CD14-positive monocyte (primary cell): ENCODE results near the gene RALGAPB. TPM values are rescaled to one million over a fixed set of nuclear protein-coding genes. Genes with fewer than 3 reads are reported as not detected.

Experiments used
- DNase-seq, 3 donors: peaks; one replicate each; pipeline ENCODE4 v3.0.0-alpha.2; 2011 to 2022
- H2AFZ ChIP-seq: 2 replicates; pipeline ENCODE4 v1.6.0; 2012; ENCODE audit warnings: mild to moderate bottlenecking, low read depth, low read length, inconsistent platforms; ENCODE audit not compliant: insufficient read depth, poor library complexity, severe bottlenecking
- H3K27ac ChIP-seq, 2 donors: 1 replicate in 1 of 2; 2 replicates in 1 of 2; pipeline ENCODE4 v1.5.1; 2012 to 2013; ENCODE audit warnings: low read length in 2 of 2, control low read depth in 1 of 2, inconsistent platforms in 1 of 2, low read depth in 1 of 2, mild to moderate bottlenecking in 1 of 2
- H3K27me3 ChIP-seq, 2 donors: one replicate each; pipeline versions ENCODE4 v1.6.0 to v1.6.1; 2011 to 2013; ENCODE audit warnings: low read length in 2 of 2; ENCODE audit not compliant: control insufficient read depth in 2 of 2, insufficient read depth in 2 of 2
- H3K36me3 ChIP-seq, 2 donors: replicated peaks in 1 of 2; 1 replicate in 1 of 2; 2 replicates in 1 of 2; pipeline versions ENCODE4 v1.5.1 to v1.6.1; 2012 to 2013; ENCODE audit warnings: low read length in 2 of 2, control low read depth in 1 of 2, inconsistent platforms in 1 of 2, mild to moderate bottlenecking in 1 of 2; ENCODE audit not compliant: insufficient read depth in 2 of 2, control insufficient read depth in 1 of 2
- H3K4me1 ChIP-seq, 2 donors: 1 replicate in 1 of 2; 2 replicates in 1 of 2; pipeline versions ENCODE4 v1.5.1 to v1.6.1; 2012 to 2013; ENCODE audit warnings: low read length in 2 of 2, control low read depth in 1 of 2, inconsistent platforms in 1 of 2, mild to moderate bottlenecking in 1 of 2, moderate library complexity in 1 of 2; ENCODE audit not compliant: insufficient read depth in 2 of 2, control insufficient read depth in 1 of 2
- H3K4me2 ChIP-seq: replicated peaks from 2 replicates; pipeline ENCODE3; 2012; ENCODE audit warnings: low read length, moderate library complexity, mild to moderate bottlenecking; ENCODE audit not compliant: poor library complexity, severe bottlenecking; ENCODE audit errors: extremely low read depth
- H3K4me3 ChIP-seq, 3 experiments: fragments of 200-600 bp in 1 of 3; sonication (generic) in 1 of 3; replicated peaks in 1 of 3; 1 replicate in 2 of 3; 2 replicates in 1 of 3; pipeline ENCODE4 v1.5.1; 2011 to 2013; ENCODE audit warnings: low read length in 3 of 3, mild to moderate bottlenecking in 3 of 3, control low read depth in 2 of 3, low read depth in 2 of 3, inconsistent platforms in 1 of 3, moderate library complexity in 1 of 3
- H3K79me2 ChIP-seq: 2 replicates; pipeline ENCODE4 v1.6.0; 2012; ENCODE audit warnings: mild to moderate bottlenecking, control low read depth, inconsistent platforms, low read length, moderate library complexity; ENCODE audit not compliant: insufficient read depth
- H3K9ac ChIP-seq: 2 replicates; pipeline ENCODE4 v1.6.0; 2017; ENCODE audit warnings: low read length, mild to moderate bottlenecking; ENCODE audit not compliant: insufficient read depth, poor library complexity, severe bottlenecking
- H3K9me3 ChIP-seq, 2 donors: replicated peaks in 1 of 2; 1 replicate in 1 of 2; 2 replicates in 1 of 2; pipeline versions ENCODE4 v1.5.1 to v1.6.1; 2012 to 2013; ENCODE audit warnings: low read length in 2 of 2, control low read depth in 1 of 2; ENCODE audit not compliant: control insufficient read depth in 1 of 2, insufficient read depth in 1 of 2
- H4K20me1 ChIP-seq: 2 replicates; pipeline ENCODE4 v1.6.0; 2012; ENCODE audit warnings: mild to moderate bottlenecking, low read length, control low read depth, moderate library complexity; ENCODE audit not compliant: insufficient read depth
- H3K27ac Mint-ChIP-seq, 7 donors: one replicate each; pipeline ENCODE4 v1.8.0; 2020; ENCODE audit warnings: mild to moderate bottlenecking in 7 of 7, mixed read lengths in 7 of 7, moderate library complexity in 6 of 7, inconsistent platforms in 2 of 7
- H3K27me3 Mint-ChIP-seq, 3 donors: one replicate each; pipeline ENCODE4 v1.8.0; 2021 to 2022; ENCODE audit warnings: low read depth in 3 of 3, mild to moderate bottlenecking in 3 of 3, mixed read lengths in 3 of 3, moderate library complexity in 3 of 3, inconsistent platforms in 1 of 3
- H3K36me3 Mint-ChIP-seq, 2 donors: one replicate each; pipeline ENCODE4 v1.8.0; 2020; ENCODE audit warnings: mixed read lengths in 2 of 2, inconsistent platforms in 1 of 2, mild to moderate bottlenecking in 1 of 2
- H3K4me1 Mint-ChIP-seq: one replicate; pipeline ENCODE4 v1.8.0; 2020; ENCODE audit warnings: mild to moderate bottlenecking, mixed read lengths
- H3K4me3 Mint-ChIP-seq, 2 donors: one replicate each; pipeline ENCODE4 v1.8.0; 2020; ENCODE audit warnings: mild to moderate bottlenecking in 2 of 2, mixed read lengths in 2 of 2, moderate library complexity in 1 of 2
- H3K9me3 Mint-ChIP-seq, 7 donors: one replicate each; pipeline ENCODE4 v1.8.0; 2020 to 2022; ENCODE audit warnings: mixed read lengths in 7 of 7, mild to moderate bottlenecking in 6 of 7, moderate library complexity in 6 of 7, inconsistent platforms in 2 of 7
- WGBS: methylation state at CpG from one replicate; pipeline ENCODE4 v1.1.5; 2013; ENCODE audit warnings: missing lambda C conversion rate; ENCODE audit not compliant: insufficient coverage; 5-methylcytosine and 5-hydroxymethylcytosine counted together
- intact Hi-C, 2 donors: fragments of 100-400 bp; cut with micrococcal nuclease; formaldehyde crosslinking; loops; one replicate each; pipeline versions ENCODE4 v1.15.0 to v1.15.1; 2023
- polyA plus RNA-seq, 3 donors: library from polyadenylated mRNA; depleted of rRNA in 1 of 3; unstranded in 2 of 3; stranded (reverse) in 1 of 3; fragments of 300-500 nt in 2 of 3; fragments of >200 nt in 1 of 3; fragmentation: Illumina TruSeq in 2 of 3; gene quantifications; 1 replicate in 2 of 3; 2 replicates in 1 of 3; pipeline ENCODE4 v1.2.3, GENCODE V29; 2012 to 2021
- TF ChIP-seq, protein P1 (sequence below): fragments of 200-600 bp; IDR thresholded peaks from one replicate; pipeline ENCODE4 v1.8.0; 2022; ENCODE audit warnings: antibody characterized with exemption, mild to moderate bottlenecking

RALGAPB gene
- polyA plus RNA-seq, 3 donors: 4.7 to 15.5 (median 6.1) TPM

GRCh38 chr20:38564680-38565079 lies 92.0 kb downstream of the RALGAPB start:
- H3K9me3 ChIP-seq: no peaks in the 10 kb centered on the region
- Mint-ChIP-seq H3K27me3 (no peaks in the 10 kb centered on the region), H3K36me3 (peaks cover 82 to 87% of the 10 kb centered on the region in 2 donors), H3K9me3 (no peaks in the 10 kb centered on the region), H3K27ac (peak overlapping the region in 2 of 7 donors; percentile 16 to 26), H3K4me3 (no peak overlapping the region), H3K4me1 (peaks cover 2% of the 10 kb centered on the region)
- H3K36me3 ChIP-seq: peaks cover 88 to 100% of the 10 kb centered on the region in 2 donors
- intact Hi-C loops: no loop called here
- H3K4me1 ChIP-seq: no peaks in the 10 kb centered on the region
- no peak overlapping the region for H3K27ac ChIP-seq
- TF ChIP-seq, protein P1, sequence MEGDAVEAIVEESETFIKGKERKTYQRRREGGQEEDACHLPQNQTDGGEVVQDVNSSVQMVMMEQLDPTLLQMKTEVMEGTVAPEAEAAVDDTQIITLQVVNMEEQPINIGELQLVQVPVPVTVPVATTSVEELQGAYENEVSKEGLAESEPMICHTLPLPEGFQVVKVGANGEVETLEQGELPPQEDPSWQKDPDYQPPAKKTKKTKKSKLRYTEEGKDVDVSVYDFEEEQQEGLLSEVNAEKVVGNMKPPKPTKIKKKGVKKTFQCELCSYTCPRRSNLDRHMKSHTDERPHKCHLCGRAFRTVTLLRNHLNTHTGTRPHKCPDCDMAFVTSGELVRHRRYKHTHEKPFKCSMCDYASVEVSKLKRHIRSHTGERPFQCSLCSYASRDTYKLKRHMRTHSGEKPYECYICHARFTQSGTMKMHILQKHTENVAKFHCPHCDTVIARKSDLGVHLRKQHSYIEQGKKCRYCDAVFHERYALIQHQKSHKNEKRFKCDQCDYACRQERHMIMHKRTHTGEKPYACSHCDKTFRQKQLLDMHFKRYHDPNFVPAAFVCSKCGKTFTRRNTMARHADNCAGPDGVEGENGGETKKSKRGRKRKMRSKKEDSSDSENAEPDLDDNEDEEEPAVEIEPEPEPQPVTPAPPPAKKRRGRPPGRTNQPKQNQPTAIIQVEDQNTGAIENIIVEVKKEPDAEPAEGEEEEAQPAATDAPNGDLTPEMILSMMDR: no peak
- DNase-seq: no peak
- no peak overlapping the region for H2AFZ ChIP-seq
- no peaks in the 10 kb centered on the region for H3K79me2 ChIP-seq
- 100% methylated on average over 1 of the region's 1 CpG for WGBS
- H3K4me3 ChIP-seq: no peak overlapping the region
- H3K27me3 ChIP-seq: no peaks in the 10 kb centered on the region
- H3K4me2 ChIP-seq: no peak overlapping the region
- H4K20me1 ChIP-seq: peaks cover 7% of the 10 kb centered on the region
- H3K9ac ChIP-seq: no peak overlapping the region

- no peak overlapping the region for H3K27ac Mint-ChIP-seq
- peaks cover 82 to 85% of the 10 kb centered on the region in 2 donors for H3K36me3 Mint-ChIP-seq
Measured at GRCh38 chr20:38566036-38566598, 93.5 kb downstream of the RALGAPB start.

More at GRCh38 chr20:38566036-38566598, 93.5 kb downstream of the RALGAPB start:
- Histone ChIP-seq H2AFZ (no peak overlapping the region), H3K79me2 (no peaks in the 10 kb centered on the region), H3K4me2 (no peak overlapping the region), H3K4me1 (no peaks in the 10 kb centered on the region), H3K27me3 (no peaks in the 10 kb centered on the region), H3K27ac (no peak overlapping the region), H3K4me3 (no peak overlapping the region), H3K9me3 (no peaks in the 10 kb centered on the region), H3K36me3 (peaks cover 92 to 100% of the 10 kb centered on the region in 2 donors), H3K9ac (no peak overlapping the region), H4K20me1 (peaks cover 8% of the 10 kb centered on the region)
- DNase-seq: no peak
- intact Hi-C loops: no loop called here
- H3K9me3 Mint-ChIP-seq: no peaks in the 10 kb centered on the region
- peaks cover 7% of the 10 kb centered on the region for H3K4me1 Mint-ChIP-seq
- WGBS: 100% methylated on average over 1 of the region's 6 CpGs
- TF ChIP-seq, protein P1: no peak
- H3K4me3 Mint-ChIP-seq: no peak overlapping the region
- H3K27me3 Mint-ChIP-seq: no peaks in the 10 kb centered on the region
